GM23248 (cell line): ENCODE measurements around the gene ZNF391.

ENCODE experiments used
- EZH2 ChIP-seq: fragments of 200-600 bp; sonication (generic); IDR thresholded peaks from 2 replicates; pipeline ENCODE4 v1.6.1; 2018; ENCODE audit warnings: antibody characterized with exemption, mild to moderate bottlenecking; ENCODE audit not compliant: insufficient read depth, poor library complexity, severe bottlenecking
- EZH2phosphoT487 ChIP-seq: fragments of 200-600 bp; sonication (generic); IDR thresholded peaks from 2 replicates; pipeline ENCODE4 v1.6.1; 2018; ENCODE audit warnings: antibody characterized with exemption, moderate library complexity, mild to moderate bottlenecking, low read depth; ENCODE audit not compliant: insufficient read depth

- TF ChIP-seq EZH2 (no peak), EZH2phosphoT487 (no peak)
Observed at GRCh38 chr6:27419363-27419762, 30.8 kb downstream of the ZNF391 start.
